GM12878 (cell line): ENCODE data around the gene PTPRC. TPM values are rescaled to one million over a fixed set of nuclear protein-coding genes. Genes with fewer than 3 reads are reported as not detected.

Experiments used
- ATAC-seq: fragments of 200-7000 bp; cut with Tn5 transposase; 3 replicates; pipeline ENCODE4 v1.9.1; 2020; ENCODE audit warnings: mild to moderate bottlenecking, moderate library complexity
- BruUV-seq: library from RNA; stranded (reverse); fragments of 400-500 nt; replicated peaks from 2 replicates; lab custom pipeline; 2021; lab: Mats Ljungman, UMichigan
- CTCF ChIA-PET: fragments of 300-600 bp; sonication (Branson Sonifier 250); formaldehyde crosslinking; extraction: SDS; loops from one replicate; lab custom pipeline; 2021; ENCODE audit warnings: inconsistent platforms; lab: Yijun Ruan, JAX
- POLR2A ChIA-PET: fragments of 350-600 bp; formaldehyde crosslinking; extraction: SDS; loops from one replicate; lab custom pipeline; 2021; ENCODE audit warnings: inconsistent platforms; lab: Charles Lee
- RAD21 ChIA-PET: fragments of 300-600 bp; sonication (Branson Sonifier 250); formaldehyde crosslinking; loops from one replicate; lab custom pipeline; 2023; ENCODE audit warnings: antibody characterized with exemption; ENCODE audit not compliant: unreplicated experiment; lab: Charles Lee
- SMC1A ChIA-PET: fragments of 300-600 bp; sonication (Branson Sonifier 250); formaldehyde crosslinking; loops from one replicate; lab custom pipeline; 2023; ENCODE audit not compliant: unreplicated experiment, uncharacterized antibody; lab: Charles Lee
- DNase-seq: peaks from one replicate; pipeline ENCODE4 v3.0.0-alpha.2; 2011; ENCODE audit warnings: low read depth, low spot score
- FAIRE-seq: peaks from 3 replicates; lab custom pipeline; 2011; peaks lifted over from hg19 to GRCh38; lab: Jason Lieb, UNC
- H2AFZ ChIP-seq: 2 replicates; pipeline ENCODE4 v1.6.0; 2011; ENCODE audit warnings: low read depth, low read length, control low read depth; ENCODE audit not compliant: control insufficient read depth
- H3K27ac ChIP-seq: 2 replicates; pipeline ENCODE4 v1.5.1; 2011; ENCODE audit warnings: control low read depth; ENCODE audit not compliant: control insufficient read depth, insufficient read depth
- H3K27me3 ChIP-seq, 2 experiments: replicated peaks in 1 of 2; 2 replicates each; pipeline versions ENCODE4 v1.6.0 to v1.6.1; 2011; ENCODE audit warnings: low read length in 1 of 2; ENCODE audit not compliant: control insufficient read depth in 2 of 2, insufficient read depth in 2 of 2
- H3K36me3 ChIP-seq, 2 experiments: 2 replicates each; pipeline ENCODE4 v1.5.1; 2011; ENCODE audit warnings: low read length in 1 of 2; ENCODE audit not compliant: control insufficient read depth in 2 of 2, insufficient read depth in 2 of 2
- H3K4me1 ChIP-seq: 2 replicates; pipeline ENCODE4 v1.6.1; 2011; ENCODE audit warnings: mild to moderate bottlenecking, low read length, moderate library complexity, mixed read lengths; ENCODE audit not compliant: control insufficient read depth, insufficient read depth
- H3K4me2 ChIP-seq: 2 replicates; pipeline ENCODE4 v1.6.0; 2011; ENCODE audit warnings: control low read depth; ENCODE audit not compliant: control insufficient read depth, insufficient read depth
- H3K4me3 ChIP-seq: fragments of 200-600 bp; sonication (generic); 2 replicates; pipeline ENCODE4 v1.5.1; 2016
- H3K79me2 ChIP-seq: 2 replicates; pipeline ENCODE4 v1.6.0; 2011; ENCODE audit warnings: low read length; ENCODE audit not compliant: control insufficient read depth, insufficient read depth
- H3K9ac ChIP-seq: 2 replicates; pipeline ENCODE4 v1.8.0; 2011; ENCODE audit warnings: low read length, control low read depth, mixed read lengths; ENCODE audit not compliant: control insufficient read depth, insufficient read depth
- H3K9me3 ChIP-seq: replicated peaks from 3 replicates; pipeline ENCODE4 v1.5.1; 2011; ENCODE audit warnings: mild to moderate bottlenecking, low read length; ENCODE audit not compliant: control insufficient read depth, insufficient read depth
- H4K20me1 ChIP-seq: 2 replicates; pipeline ENCODE4 v1.6.0; 2011; ENCODE audit not compliant: control insufficient read depth, insufficient read depth
- ATF7 ChIP-seq: fragments of 450-650 bp; IDR thresholded peaks from 2 replicates; pipeline ENCODE4 v1.6.1; 2016; ENCODE audit warnings: low read depth, mild to moderate bottlenecking
- CREM ChIP-seq: IDR thresholded peaks from 2 replicates; pipeline ENCODE4 v1.6.1; 2014; ENCODE audit warnings: antibody characterized with exemption, low read depth
- CTCF ChIP-seq, 3 experiments: IDR thresholded peaks in 2 of 3; conservative IDR thresholded peaks in 1 of 3; 2 replicates each; pipeline ENCODE4 v1.5.1; 2011; ENCODE audit warnings: low read depth in 3 of 3, low read length in 3 of 3, mild to moderate bottlenecking in 3 of 3, control low read depth in 2 of 3, moderate library complexity in 2 of 3, inconsistent platforms in 1 of 3, mixed read lengths in 1 of 3; ENCODE audit not compliant: control insufficient read depth in 2 of 3, insufficient read depth in 1 of 3; ENCODE audit errors: extremely low read depth in 1 of 3
- PAX8 ChIP-seq: fragments of 450-650 bp; IDR thresholded peaks from 2 replicates; pipeline ENCODE4 v1.6.1; 2017; ENCODE audit warnings: mild to moderate bottlenecking, moderate library complexity
- SP1 ChIP-seq: IDR thresholded peaks from one replicate; pipeline ENCODE4 v1.6.1; 2011; ENCODE audit warnings: low read depth, low read length
- ZBTB33 ChIP-seq: fragments of 450-650 bp; IDR thresholded peaks from 2 replicates; pipeline ENCODE4 v1.6.1; 2017; ENCODE audit warnings: mild to moderate bottlenecking
- ZNF274 ChIP-seq: IDR thresholded peaks from one replicate; pipeline ENCODE4 v1.8.0; 2011; ENCODE audit not compliant: insufficient read length, insufficient read depth
- WGBS: methylation state at CpG from one replicate; pipeline ENCODE4 v1.1.6; 2016; ENCODE audit warnings: low lambda C conversion rate; ENCODE audit not compliant: insufficient replicate concordance, insufficient coverage; ENCODE audit errors: missing lambda C conversion rate; 5-methylcytosine and 5-hydroxymethylcytosine counted together
- in situ Hi-C: fragments of 300-500 bp; cut with MboI; formaldehyde crosslinking; loops from 9 replicates; pipeline ENCODE4 v1.14.3; 2018; ENCODE audit warnings: mixed read lengths
- intact Hi-C: fragments of 100-400 bp; cut with micrococcal nuclease; formaldehyde crosslinking; loops from one replicate; pipeline ENCODE4 v1.14.2; 2022; ENCODE audit not compliant: unreplicated experiment
- polyA plus RNA-seq, 11 experiments: library from polyadenylated mRNA; depleted of rRNA in 4 of 11; unstranded in 6 of 11; stranded (reverse) in 5 of 11; fragments of >200 nt; fragmentation: Nextera tagmentation in 4 of 11; fragmentation: Illumina TruSeq in 1 of 11; extraction: Ambion mirVana in 4 of 11; extraction: Trizol in 1 of 11; gene quantifications; 1 replicate in 1 of 11; 2 replicates in 10 of 11; pipeline versions ENCODE4 v1.2.1 to v1.2.3, GENCODE V29; 2011 to 2016; ENCODE audit warnings: inconsistent platforms in 2 of 11, missing spikeins in 2 of 11, low read depth in 1 of 11
- total RNA-seq, 4 experiments: library from RNA; depleted of rRNA in 3 of 4; stranded (reverse); fragments of >200 nt in 3 of 4; fragmentation: Illumina TruSeq in 1 of 4; extraction: Trizol in 1 of 4; gene quantifications; 2 replicates each; pipeline versions ENCODE4 v1.2.1 to v1.2.3, GENCODE V29; 2013 to 2021

The PTPRC gene
- total and polyA plus RNA-seq, 10 of the 15 experiments (the other 5 are each of a cell fraction or from before 2014, with no cell fraction given) = 72.9 to 221 (median 118) TPM

GRCh38 chr1:198687429-198687828, 48.6 kb downstream of the PTPRC start:
- H2AFZ ChIP-seq = no peak overlapping the region
- FAIRE-seq (no peak), DNase-seq (no peak), ATAC-seq (no peak)
- H3K4me2 ChIP-seq = no peak overlapping the region
- no peaks in the 10 kb centered on the region for H3K27me3 ChIP-seq
- peaks cover 22% of the 10 kb centered on the region; the same call in 1 of the 2 replicates for H3K4me1 ChIP-seq
- intact Hi-C loops = loop anchor here (5.0 kb wide), 2 partner anchors 325 to 600 kb away; no protein-coding TSS in a partner anchor
- H4K20me1 ChIP-seq = no peaks in the 10 kb centered on the region
- H3K27ac ChIP-seq = no peak overlapping the region
- H3K79me2 ChIP-seq = peaks cover 10% of the 10 kb centered on the region
- H3K36me3 ChIP-seq = no peaks in the 10 kb centered on the region
- SMC1A ChIA-PET = interaction anchor here (0.5 to 1.4 kb wide), 3 partner anchors 67 to 172 kb away, joined by 3 to 5 read pairs (median 3); no protein-coding TSS in a partner anchor
- H3K9ac ChIP-seq = no peak overlapping the region
- RAD21 ChIA-PET = no interaction called here
- no TSS peak for BruUV-seq
- no peak for TF ChIP-seq CTCF (IDR thresholded peaks at IDR 0.05 in 2 of 3, conservative IDR thresholded peaks at IDR 0.05 in 1 of 3; ENCODE audit: control insufficient read depth in 2 of 3, extremely low read depth in 1 of 3, insufficient read depth in 1 of 3, low read depth in 3 of 3, low read length in 3 of 3)
- no peak for TF ChIP-seq ZNF274
- TF ChIP-seq PAX8 = no peak
- no peak for TF ChIP-seq ATF7
- no peak for TF ChIP-seq ZBTB33
- no peak for TF ChIP-seq CREM
- no peak for TF ChIP-seq SP1
- in situ Hi-C loops = loop anchor here (10.0 to 25.0 kb wide), 3 partner anchors 603 to 1150 kb away; partner anchors contain the start of genes C1orf53 and LHX9
- 83% methylated on average over 4 of the region's 4 CpGs for WGBS
- no peaks in the 10 kb centered on the region for H3K9me3 ChIP-seq
- POLR2A ChIA-PET = interaction anchor here (0.5 kb wide), 1 partner anchor 9 kb away, joined by 3 read pairs; no protein-coding TSS in a partner anchor
- H3K4me3 ChIP-seq = no peak overlapping the region
- CTCF ChIA-PET = interaction anchor here (1.8 to 5.6 kb wide), 4 partner anchors 14 to 222 kb away, joined by 6 to 48 read pairs (median 8); no protein-coding TSS in a partner anchor
